Retinal pigment epithelial cell (primary cell): ENCODE results near the gene KXD1.
"Not testable (repeated sequence)": the region's sequence is repeated elsewhere in the genome, so short reads cannot be mapped to it uniquely, and the experiment has no call there.

ENCODE experiments used
- DNase-seq: peaks from one replicate; pipeline ENCODE4 v3.0.0-alpha.2; 2010; ENCODE audit warnings: low read depth
- H3K4me3 ChIP-seq: 2 replicates; pipeline ENCODE4 v1.5.1; 2011; ENCODE audit warnings: mild to moderate bottlenecking, low read length, control low read depth, moderate library complexity
- CTCF ChIP-seq: conservative IDR thresholded peaks from 2 replicates; pipeline ENCODE4 v1.5.1; 2011; ENCODE audit warnings: low read depth, low read length, control low read depth, inconsistent platforms

Gene KXD1

GRCh38 chr19:18597809-18598660, 40.4 kb downstream of the KXD1 start:
- H3K4me3 ChIP-seq: no peak overlapping the region
- TF ChIP-seq CTCF: no peak
- DNase-seq: no peak

- no peak for TF ChIP-seq CTCF
- no peak for DNase-seq
- no peak overlapping the region for H3K4me3 ChIP-seq
Measured at GRCh38 chr19:18599485-18599884, 41.8 kb downstream of the KXD1 start.

GRCh38 chr19:18600692-18601397, 43.2 kb downstream of the KXD1 start:
- H3K4me3 ChIP-seq, DNase-seq: not testable (repeated sequence)

GRCh38 chr19:18601875-18602274, 44.2 kb downstream of the KXD1 start:
- no peak for DNase-seq
- TF ChIP-seq CTCF: no peak
- H3K4me3 ChIP-seq: no peak overlapping the region

- H3K4me3 ChIP-seq: peak overlapping the region; percentile 12
- TF ChIP-seq CTCF: peak; percentile 47
- DNase-seq: no peak
Measured at GRCh38 chr19:18603255-18603957, 45.7 kb downstream of the KXD1 start.

GRCh38 chr19:18603958-18604819, 46.5 kb downstream of the KXD1 start:
- no peak for TF ChIP-seq CTCF
- DNase-seq: no peak
- no peak overlapping the region for H3K4me3 ChIP-seq

- no peak for TF ChIP-seq CTCF
- H3K4me3 ChIP-seq: no peak overlapping the region
- DNase-seq: no peak
Measured at GRCh38 chr19:18604820-18605159, 47.1 kb downstream of the KXD1 start.
